ENCODE data around the gene HECTD1. TPM values are rescaled to one million over a fixed set of nuclear protein-coding genes. Genes with fewer than 3 reads are reported as not detected.

The HECTD1 gene
- total RNA-seq, 1 donor from 2014 or later, result 325 TPM

- DNase-seq (ENCODE audit: extremely low spot score in 2 of 2), result no peak
- Histone ChIP-seq H3K27ac (peak overlapping the region; percentile 43), H3K4me1 (peaks cover 4% of the 10 kb centered on the region), H3K36me3 (peaks cover 0 to 54% of the 10 kb centered on the region in 2 donors), H3K4me3 (no peak overlapping the region), H3K9me3 (no peaks in the 10 kb centered on the region), H3K27me3 (no peaks in the 10 kb centered on the region)
- TF ChIP-seq CTCF (IDR thresholded peaks at IDR 0.05), result no peak
- no peak for TF ChIP-seq POLR2A (IDR thresholded peaks at IDR 0.05)
- TF ChIP-seq POLR2AphosphoS5 (IDR thresholded peaks at IDR 0.05; ENCODE audit: insufficient read depth in 1 of 2, low read depth in 1 of 2), result peak in 1 of 2 donors; percentile 21
- intact Hi-C loops (cut with DNase I), result no loop called here
Measured at GRCh38 chr14:31159682-31160296, 47.8 kb downstream of the HECTD1 start.

GRCh38 chr14:31154956-31155355 is 52.6 kb downstream of the HECTD1 start:
- DNase-seq (ENCODE audit: extremely low spot score in 2 of 2), result no peak
- peaks cover 4% of the 10 kb centered on the region for H3K4me1 ChIP-seq
- no peaks in the 10 kb centered on the region for H3K27me3 ChIP-seq
- no peak overlapping the region for H3K4me3 ChIP-seq
- peak overlapping the region; percentile 15 for H3K27ac ChIP-seq
- intact Hi-C loops (cut with DNase I), result no loop called here
- H3K9me3 ChIP-seq, result no peaks in the 10 kb centered on the region
- TF ChIP-seq POLR2A (IDR thresholded peaks at IDR 0.05), result no peak
- no peak for TF ChIP-seq POLR2AphosphoS5 (IDR thresholded peaks at IDR 0.05; ENCODE audit: insufficient read depth in 1 of 2, low read depth in 1 of 2)
- TF ChIP-seq CTCF (IDR thresholded peaks at IDR 0.05), result no peak
- H3K36me3 ChIP-seq, result peaks cover 0 to 55% of the 10 kb centered on the region in 2 donors

- no peak overlapping the region for H3K4me3 ChIP-seq
- no peaks in the 10 kb centered on the region for H3K9me3 ChIP-seq
- intact Hi-C loops (cut with DNase I), result no loop called here
- no peak overlapping the region for H3K27ac ChIP-seq
- H3K4me1 ChIP-seq, result no peaks in the 10 kb centered on the region
- DNase-seq (ENCODE audit: extremely low spot score in 2 of 2), result no peak
- no peaks in the 10 kb centered on the region for H3K27me3 ChIP-seq
- peaks cover 3 to 76% of the 10 kb centered on the region in 2 donors for H3K36me3 ChIP-seq
- no peak for TF ChIP-seq CTCF (IDR thresholded peaks at IDR 0.05)
- no peak for TF ChIP-seq POLR2AphosphoS5 (IDR thresholded peaks at IDR 0.05; ENCODE audit: insufficient read depth in 1 of 2, low read depth in 1 of 2)
- TF ChIP-seq POLR2A (IDR thresholded peaks at IDR 0.05), result no peak
Measured at GRCh38 chr14:31142455-31143087, 65.0 kb downstream of the HECTD1 start.

- intact Hi-C loops (cut with DNase I), result no loop called here
- H3K4me3 ChIP-seq, result no peak overlapping the region
Measured at GRCh38 chr14:31139301-31139847, 68.2 kb downstream of the HECTD1 start.

More at GRCh38 chr14:31139301-31139847, 68.2 kb downstream of the HECTD1 start:
- DNase-seq (ENCODE audit: extremely low spot score in 2 of 2), result no peak
- H3K9me3 ChIP-seq, result no peaks in the 10 kb centered on the region
- no peaks in the 10 kb centered on the region for H3K4me1 ChIP-seq
- H3K36me3 ChIP-seq, result peaks cover 3 to 71% of the 10 kb centered on the region in 2 donors
- no peak overlapping the region for H3K27ac ChIP-seq
- TF ChIP-seq POLR2A (IDR thresholded peaks at IDR 0.05) (no peak), CTCF (IDR thresholded peaks at IDR 0.05) (no peak), POLR2AphosphoS5 (IDR thresholded peaks at IDR 0.05; ENCODE audit: insufficient read depth in 1 of 2, low read depth in 1 of 2) (no peak)
- H3K27me3 ChIP-seq, result no peaks in the 10 kb centered on the region
